ENCODE results near the gene BMPR2.
"Not testable (repeated sequence)": the region's sequence is repeated elsewhere in the genome, so short reads cannot be mapped to it uniquely, and the experiment has no call there.

The BMPR2 gene

GRCh38 chr2:202455114-202455513 is 79.0 kb downstream of the BMPR2 start:
- DNase-seq = no peak

- DNase-seq = no peak
Measured at GRCh38 chr2:202460119-202460518, 84.0 kb downstream of the BMPR2 start.

- DNase-seq = no peak
Measured at GRCh38 chr2:202479090-202479489, 103.0 kb downstream of the BMPR2 start.

- DNase-seq = no peak
Measured at GRCh38 chr2:202479610-202480009, 103.5 kb downstream of the BMPR2 start.

- DNase-seq = no peak
Measured at GRCh38 chr2:202486351-202486750, 110.2 kb downstream of the BMPR2 start.

GRCh38 chr2:202488671-202489070 is 112.5 kb downstream of the BMPR2 start:
- DNase-seq = no peak

GRCh38 chr2:202490479-202490878 is 114.4 kb downstream of the BMPR2 start:
- no peak for DNase-seq

GRCh38 chr2:202491514-202491913 is 115.4 kb downstream of the BMPR2 start:
- DNase-seq = no peak

GRCh38 chr2:202494300-202495229 is 118.4 kb downstream of the BMPR2 start:
- DNase-seq = no peak

- no peak for DNase-seq
Measured at GRCh38 chr2:202495230-202495604, 119.1 kb downstream of the BMPR2 start.

GRCh38 chr2:202496835-202497472 is 120.8 kb downstream of the BMPR2 start:
- not testable (repeated sequence) for DNase-seq

- DNase-seq = not testable (repeated sequence)
Measured at GRCh38 chr2:202497473-202497866, 121.3 kb downstream of the BMPR2 start.

GRCh38 chr2:202499841-202500240 is 123.7 kb downstream of the BMPR2 start:
- not testable (repeated sequence) for DNase-seq

GRCh38 chr2:202503276-202503675 is 127.1 kb downstream of the BMPR2 start:
- not testable (repeated sequence) for DNase-seq

- no peak for DNase-seq
Measured at GRCh38 chr2:202508686-202509085, 132.6 kb downstream of the BMPR2 start.

- no peak for DNase-seq
Measured at GRCh38 chr2:202510911-202511310, 134.8 kb downstream of the BMPR2 start.

GRCh38 chr2:202512176-202512575 is 136.0 kb downstream of the BMPR2 start:
- no peak for DNase-seq

GRCh38 chr2:202514732-202515131 is 138.6 kb downstream of the BMPR2 start:
- DNase-seq = no peak

- DNase-seq = no peak
Measured at GRCh38 chr2:202519453-202519852, 143.3 kb downstream of the BMPR2 start.

- DNase-seq = no peak
Measured at GRCh38 chr2:202521470-202521869, 145.3 kb downstream of the BMPR2 start.

GRCh38 chr2:202529389-202529788 is 153.3 kb downstream of the BMPR2 start:
- peak in 1 of 2 experiments; percentile 21 for DNase-seq

- no peak for DNase-seq
Measured at GRCh38 chr2:202530038-202530437, 153.9 kb downstream of the BMPR2 start.

- DNase-seq = not testable (repeated sequence)
Measured at GRCh38 chr2:202535290-202535689, 159.2 kb downstream of the BMPR2 start.

- DNase-seq = no peak
Measured at GRCh38 chr2:202541137-202541536, 165.0 kb downstream of the BMPR2 start.
